ENCODE measurements around the gene DNAI2.
"Not testable (repeated sequence)": the region's sequence is repeated elsewhere in the genome, so short reads cannot be mapped to it uniquely, and the experiment has no call there.

Gene DNAI2

GRCh38 chr17:74276541-74277009, 2.5 kb downstream of the DNAI2 start:
- no peak for DNase-seq

GRCh38 chr17:74277935-74278334, 3.9 kb downstream of the DNAI2 start:
- no peak for DNase-seq

GRCh38 chr17:74279617-74280016, 5.6 kb downstream of the DNAI2 start:
- not testable (repeated sequence) for DNase-seq

- peak; percentile 46 for DNase-seq
Measured at GRCh38 chr17:74280093-74280513, 6.1 kb downstream of the DNAI2 start.

GRCh38 chr17:74281799-74282198, 7.8 kb downstream of the DNAI2 start:
- no peak for DNase-seq

GRCh38 chr17:74282274-74282586, 8.2 kb downstream of the DNAI2 start:
- not testable (repeated sequence) for DNase-seq

- peak; percentile 19 for DNase-seq
Measured at GRCh38 chr17:74282587-74283370, 8.7 kb downstream of the DNAI2 start.

GRCh38 chr17:74283371-74283673, 9.3 kb downstream of the DNAI2 start:
- DNase-seq = no peak

GRCh38 chr17:74287031-74287602, 13.1 kb downstream of the DNAI2 start:
- DNase-seq = no peak

- DNase-seq = no peak
Measured at GRCh38 chr17:74288785-74289184, 14.8 kb downstream of the DNAI2 start.

- DNase-seq = no peak
Measured at GRCh38 chr17:74289688-74290087, 15.7 kb downstream of the DNAI2 start.

GRCh38 chr17:74290340-74290739, 16.3 kb downstream of the DNAI2 start:
- no peak for DNase-seq

- DNase-seq = no peak
Measured at GRCh38 chr17:74292495-74292894, 18.5 kb downstream of the DNAI2 start.

GRCh38 chr17:74295625-74296547, 21.9 kb downstream of the DNAI2 start:
- no peak for DNase-seq

- no peak for DNase-seq
Measured at GRCh38 chr17:74296548-74296936, 22.5 kb downstream of the DNAI2 start.

- no peak for DNase-seq
Measured at GRCh38 chr17:74297941-74298340, 23.9 kb downstream of the DNAI2 start.

- no peak for DNase-seq
Measured at GRCh38 chr17:74298778-74299177, 24.7 kb downstream of the DNAI2 start.

GRCh38 chr17:74299226-74300009, 25.4 kb downstream of the DNAI2 start:
- no peak for DNase-seq

GRCh38 chr17:74303305-74303704, 29.3 kb downstream of the DNAI2 start:
- DNase-seq = no peak

- DNase-seq = no peak
Measured at GRCh38 chr17:74304184-74304583, 30.1 kb downstream of the DNAI2 start.

- DNase-seq = no peak
Measured at GRCh38 chr17:74305865-74306654, 32.0 kb downstream of the DNAI2 start.

All from activated gamma-delta T cell treated with Interleukin-2 at 50 U/mL for 16 hours (primary cell).